NCI-H2227 (cell line): ENCODE measurements around the gene PURA.

Experiments
- DNase-seq: peaks from one replicate; lab custom pipeline; 2025; ENCODE audit not compliant: unreplicated experiment; lab: John Stamatoyannopoulos, UW

PURA gene

DNA sequence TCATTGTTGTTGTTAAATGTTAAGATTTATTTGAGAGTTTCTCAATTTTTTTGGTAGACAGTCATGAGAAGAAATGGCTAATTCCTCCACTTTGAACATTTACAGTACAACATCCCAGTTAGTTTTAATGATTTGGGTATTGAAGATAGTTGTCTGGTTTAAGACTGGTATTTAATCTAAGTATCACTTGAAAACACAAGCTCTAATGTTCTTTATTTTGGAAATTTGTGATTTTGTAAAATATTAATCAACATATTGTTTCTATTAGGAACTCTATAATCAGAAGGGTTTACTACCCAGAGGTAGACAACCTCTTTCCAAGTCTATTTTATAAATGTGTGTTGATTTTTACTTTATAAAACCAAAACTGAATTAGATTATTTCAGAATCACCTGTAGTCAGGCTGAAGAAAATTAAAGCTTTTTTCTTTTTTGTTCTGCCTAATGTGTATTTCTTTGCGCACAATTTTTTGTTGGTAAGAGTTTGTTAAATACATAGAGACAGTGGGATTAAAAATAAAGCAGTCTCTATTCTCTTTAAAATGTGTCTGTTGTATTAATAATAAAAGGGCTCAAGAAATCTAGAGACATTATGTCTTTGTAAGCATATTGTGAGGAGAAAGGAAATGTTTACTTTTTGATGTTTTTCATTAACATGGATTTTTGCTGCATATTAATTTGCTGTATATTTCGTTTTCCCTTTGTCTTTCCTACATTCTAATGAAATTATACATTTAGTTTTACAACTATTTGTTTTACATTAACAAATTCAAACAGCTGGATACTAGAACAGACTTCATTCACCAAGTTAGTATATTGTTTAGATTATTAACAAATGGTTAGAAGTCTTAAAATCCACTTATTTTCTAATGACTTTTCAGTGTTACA is 3.9 kb upstream of the PURA start:
- DNase-seq = no peak

DNA sequence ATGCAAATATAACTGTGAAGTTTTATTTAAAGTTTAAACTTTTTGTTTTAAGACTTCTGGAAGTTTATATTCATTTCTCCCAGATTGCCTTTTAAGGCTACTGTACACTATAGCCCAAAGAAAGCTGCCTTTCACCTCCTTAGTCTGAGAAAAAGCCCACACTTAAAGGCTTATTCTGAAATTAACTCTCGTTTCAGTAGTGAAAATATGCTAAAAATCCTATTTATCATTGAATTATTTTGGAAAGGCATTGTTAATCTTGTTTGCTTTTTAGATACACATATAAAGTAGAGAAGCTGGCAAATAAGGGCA is 3.3 kb upstream of the PURA start:
- no peak for DNase-seq

DNA sequence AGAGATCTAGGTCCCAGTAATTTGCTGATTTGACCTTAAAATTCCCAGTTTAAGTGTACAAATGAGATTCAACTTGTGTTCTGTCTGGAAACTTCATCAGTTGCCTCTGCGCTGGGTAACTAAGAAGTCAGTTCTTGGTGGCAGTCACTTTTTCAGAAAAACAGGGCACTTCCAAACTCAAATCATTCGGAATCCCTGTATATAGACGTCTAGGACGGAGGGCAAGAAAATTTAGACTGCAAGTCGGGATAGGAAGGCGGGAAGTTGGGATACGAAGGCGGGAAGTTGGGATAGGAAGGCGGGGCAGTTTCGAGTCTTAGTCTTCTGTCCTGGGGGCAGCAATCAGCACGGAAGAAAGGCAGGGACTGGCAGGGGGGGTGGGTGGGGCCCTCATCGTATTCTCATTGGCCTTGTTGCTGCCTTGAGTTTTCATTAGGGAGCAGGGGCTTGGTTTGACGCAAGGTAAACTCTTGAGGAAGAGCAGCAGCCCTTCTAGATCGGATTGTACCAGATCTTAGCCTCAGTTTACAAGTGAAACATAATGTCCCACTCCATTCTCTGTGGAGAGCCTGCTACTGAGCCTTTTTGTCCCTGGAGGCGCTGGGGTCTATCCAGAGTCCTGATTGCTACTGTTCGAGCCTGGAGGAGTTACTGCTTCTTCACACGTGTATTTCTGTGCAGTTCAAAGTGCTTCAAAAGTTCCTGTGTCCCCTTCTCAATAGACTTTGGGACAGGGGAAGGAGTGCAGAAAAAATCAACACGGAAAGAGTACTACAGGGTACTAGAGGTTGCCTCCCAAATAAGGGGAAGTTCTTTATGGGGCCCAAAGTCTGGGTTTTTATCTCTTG is 2.7 kb upstream of the PURA start:
- DNase-seq = no peak

DNA sequence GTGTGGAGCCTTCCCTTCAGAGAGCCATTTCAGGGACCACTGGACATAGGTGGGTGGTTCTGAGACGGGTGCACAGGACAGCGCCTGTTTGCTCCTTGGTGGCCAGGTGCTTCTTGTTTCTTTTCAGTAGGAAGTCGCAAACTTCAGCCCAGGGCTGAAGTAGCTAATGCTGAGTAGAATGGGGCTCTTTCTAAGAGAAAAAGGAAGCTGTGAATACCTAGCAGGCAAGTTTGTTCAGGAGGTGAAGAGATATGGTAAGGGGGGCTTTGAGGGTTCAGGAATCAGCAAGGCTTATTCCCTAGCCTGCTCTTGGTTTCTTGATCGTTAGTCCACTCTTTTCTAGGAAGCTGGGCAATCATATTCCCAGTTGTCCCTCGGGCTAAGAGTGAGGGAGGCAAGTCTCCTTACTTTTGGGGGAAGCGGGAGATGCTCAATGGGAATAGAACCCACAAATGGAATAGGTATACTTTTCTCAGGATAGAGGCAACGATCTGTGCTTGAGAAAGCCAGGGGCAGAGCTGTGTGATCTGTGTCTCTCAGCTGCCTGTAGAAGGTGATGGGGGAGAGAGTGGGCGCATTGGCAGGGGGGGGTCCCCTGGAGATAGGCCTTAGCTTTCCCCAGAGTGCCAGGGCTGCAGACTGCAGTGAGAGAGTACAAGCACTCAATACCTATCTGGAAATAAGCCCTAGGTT is 1.9 kb upstream of the PURA start:
- DNase-seq = no peak

DNA sequence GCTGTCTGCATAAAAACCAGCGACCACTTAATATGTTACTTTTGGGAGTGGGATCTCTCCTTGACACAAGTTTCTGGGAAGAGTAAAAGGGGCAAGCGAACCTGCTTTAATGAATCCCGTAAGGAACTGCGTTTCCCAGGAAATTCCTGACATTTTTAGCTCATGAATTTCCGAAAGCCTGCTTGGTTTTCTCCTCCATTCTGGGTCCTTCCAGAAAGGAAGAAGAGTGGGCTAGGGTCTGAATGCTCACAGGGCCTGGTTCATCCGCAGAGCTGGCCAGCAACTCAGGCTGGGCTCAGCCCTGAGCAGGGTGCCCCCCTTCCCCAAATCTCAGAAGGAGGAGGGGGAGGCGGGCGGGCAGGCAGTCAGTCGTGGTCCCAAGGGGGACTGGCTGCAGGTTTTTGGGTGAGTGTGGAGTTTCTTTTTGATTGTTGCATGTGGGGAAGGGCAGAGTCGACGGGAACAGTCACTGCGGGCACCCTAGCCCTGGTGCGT is 1.2 kb upstream of the PURA start:
- no peak for DNase-seq

DNA sequence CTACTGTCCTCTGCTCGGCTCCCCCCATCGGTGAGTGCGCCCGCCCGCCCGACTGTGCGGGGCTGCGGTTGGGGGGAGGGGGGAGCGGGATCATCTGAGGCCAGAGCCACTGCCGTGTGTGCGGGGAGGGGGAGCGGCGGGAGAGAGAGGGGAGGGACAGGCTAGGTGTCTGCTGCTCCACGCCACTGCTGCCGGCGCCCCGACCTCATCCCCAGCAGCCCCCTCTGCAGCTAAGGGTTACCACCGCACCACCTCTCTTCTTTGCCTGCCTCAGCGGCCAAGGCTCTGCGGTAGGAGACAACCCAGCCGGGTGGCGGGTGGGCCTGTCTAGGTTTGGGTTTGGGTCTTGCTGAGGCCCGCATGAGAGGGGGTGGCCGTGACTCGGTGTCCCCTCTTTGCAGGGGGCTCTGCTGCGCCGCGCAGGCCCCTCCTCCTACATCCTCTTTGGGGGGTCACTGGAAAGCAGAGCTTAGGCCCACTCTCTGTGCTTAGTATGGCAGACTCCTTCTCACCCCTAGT is 670 bp upstream of the PURA start:
- DNase-seq = peak; percentile 26

DNA sequence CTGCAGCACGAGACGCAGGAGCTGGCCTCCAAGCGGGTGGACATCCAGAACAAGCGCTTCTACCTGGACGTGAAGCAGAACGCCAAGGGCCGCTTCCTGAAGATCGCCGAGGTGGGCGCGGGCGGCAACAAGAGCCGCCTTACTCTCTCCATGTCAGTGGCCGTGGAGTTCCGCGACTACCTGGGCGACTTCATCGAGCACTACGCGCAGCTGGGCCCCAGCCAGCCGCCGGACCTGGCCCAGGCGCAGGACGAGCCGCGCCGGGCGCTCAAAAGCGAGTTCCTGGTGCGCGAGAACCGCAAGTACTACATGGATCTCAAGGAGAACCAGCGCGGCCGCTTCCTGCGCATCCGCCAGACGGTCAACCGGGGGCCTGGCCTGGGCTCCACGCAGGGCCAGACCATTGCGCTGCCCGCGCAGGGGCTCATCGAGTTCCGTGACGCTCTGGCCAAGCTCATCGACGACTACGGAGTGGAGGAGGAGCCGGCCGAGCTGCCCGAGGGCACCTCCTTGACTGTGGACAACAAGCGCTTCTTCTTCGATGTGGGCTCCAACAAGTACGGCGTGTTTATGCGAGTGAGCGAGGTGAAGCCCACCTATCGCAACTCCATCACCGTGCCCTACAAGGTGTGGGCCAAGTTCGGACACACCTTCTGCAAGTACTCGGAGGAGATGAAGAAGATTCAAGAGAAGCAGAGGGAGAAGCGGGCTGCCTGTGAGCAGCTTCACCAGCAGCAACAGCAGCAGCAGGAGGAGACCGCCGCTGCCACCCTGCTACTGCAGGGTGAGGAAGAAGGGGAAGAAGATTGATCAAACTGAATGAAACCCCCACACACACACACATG is 654 bp downstream of the PURA start:
- peak; percentile 48 for DNase-seq

DNA sequence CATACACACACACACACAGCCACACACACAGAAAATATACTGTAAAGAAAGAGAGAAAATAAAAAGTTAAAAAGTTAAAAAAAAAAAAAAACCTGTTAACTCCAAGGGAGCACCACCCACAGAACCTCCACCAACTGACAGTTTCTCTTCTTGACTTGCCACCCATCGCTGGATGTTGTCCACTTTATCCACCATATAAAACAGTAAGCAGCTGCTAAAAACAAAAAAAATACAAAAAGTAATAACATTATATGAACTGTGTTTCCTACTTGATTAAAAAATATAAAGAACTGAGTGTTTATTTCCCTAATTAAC is 1.2 kb downstream of the PURA start:
- DNase-seq = no peak

DNA sequence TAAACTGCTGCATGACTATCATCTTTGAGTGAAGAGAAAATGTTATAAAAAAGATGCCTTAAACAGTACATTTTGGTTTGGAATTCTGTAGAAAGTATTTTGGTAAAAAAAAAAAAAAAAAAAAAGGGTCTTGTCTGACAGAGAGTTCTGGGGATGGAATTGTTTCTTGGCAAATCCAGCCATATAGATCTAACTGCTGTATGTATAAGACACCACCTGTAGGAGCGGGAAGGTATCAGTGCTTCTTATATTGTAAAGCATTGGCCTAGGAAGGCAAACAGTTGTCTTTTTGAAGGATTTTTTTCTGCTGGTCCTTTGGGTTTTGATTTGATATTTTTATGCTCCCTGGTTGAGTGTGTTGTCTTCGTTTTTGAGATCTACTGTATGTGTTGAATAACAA is 2.8 kb downstream of the PURA start:
- peak; percentile 2 for DNase-seq

DNA sequence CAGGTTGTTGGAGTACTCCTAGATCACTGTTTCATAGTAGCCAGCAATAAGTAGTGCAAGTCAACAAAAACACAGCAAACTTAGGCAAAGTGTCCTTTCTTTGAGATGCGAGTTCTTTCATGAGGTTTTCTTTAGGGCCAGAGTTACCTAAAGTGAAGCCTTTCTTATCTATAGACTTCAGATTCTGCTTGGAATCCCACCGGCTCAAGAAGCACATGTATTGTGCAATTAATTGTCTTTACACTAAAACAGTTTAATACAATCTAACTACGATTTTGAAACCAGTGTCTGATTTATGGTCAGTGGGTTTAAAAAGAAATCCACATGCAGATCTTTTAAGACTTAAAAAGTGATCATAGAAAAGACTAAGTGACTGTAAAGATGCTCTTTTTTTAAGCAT is 3.6 kb downstream of the PURA start:
- no peak for DNase-seq

DNA sequence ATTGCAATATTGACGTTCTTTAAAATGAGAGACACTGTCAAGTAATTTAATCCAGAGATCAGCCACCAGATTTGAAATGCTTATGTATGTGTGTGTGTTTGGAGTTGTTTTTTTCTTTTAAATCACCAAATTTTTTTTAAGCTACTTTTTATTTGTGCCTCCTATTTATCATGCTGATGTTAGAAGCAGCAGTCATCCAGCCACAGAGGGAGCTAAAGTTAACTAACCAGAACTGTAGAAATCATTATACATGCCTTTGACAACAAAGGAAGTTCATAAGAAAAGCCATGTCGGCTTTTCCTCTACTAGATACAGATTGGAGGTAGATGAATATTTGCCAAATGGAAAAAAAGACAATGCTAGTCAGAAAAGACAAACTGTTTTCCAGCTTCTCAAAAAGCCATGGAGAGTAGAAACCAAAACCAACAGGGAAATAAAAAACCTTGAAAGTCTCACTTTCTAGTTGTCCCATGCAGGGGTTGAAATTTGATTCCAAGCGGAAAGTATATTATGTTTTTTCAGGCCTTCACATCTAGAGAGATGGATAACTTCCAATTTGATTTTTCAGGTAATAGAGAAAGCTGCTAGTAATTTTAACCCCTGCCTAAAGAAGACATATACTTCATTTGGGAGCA is 4.5 kb downstream of the PURA start:
- DNase-seq = no peak

DNA sequence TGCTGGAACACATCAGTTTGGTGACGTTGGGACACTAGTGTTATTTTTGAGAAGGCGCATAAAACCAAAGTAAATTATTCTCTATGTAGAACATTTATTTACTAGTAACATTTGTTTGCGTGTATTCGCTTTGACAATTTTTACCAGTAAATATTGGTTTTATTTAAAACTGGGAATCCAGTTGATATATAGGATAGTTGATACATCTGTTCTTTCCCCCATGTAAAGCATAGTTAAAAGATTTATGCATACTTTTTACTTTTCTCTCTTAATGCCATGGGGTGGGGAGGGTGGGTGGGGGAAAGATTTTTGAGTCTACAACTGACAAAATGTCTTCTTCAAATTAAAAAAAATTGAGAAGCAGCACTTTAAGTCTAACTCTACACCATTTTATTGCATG is 11.7 kb downstream of the PURA start, which contains the start of gene IGIP:
IGIP (plus strand) TSS at position 301 of the 400 bp plus-strand sequence. CDS start 2,540 bp downstream, outside the sequence.
- no peak for DNase-seq

DNA sequence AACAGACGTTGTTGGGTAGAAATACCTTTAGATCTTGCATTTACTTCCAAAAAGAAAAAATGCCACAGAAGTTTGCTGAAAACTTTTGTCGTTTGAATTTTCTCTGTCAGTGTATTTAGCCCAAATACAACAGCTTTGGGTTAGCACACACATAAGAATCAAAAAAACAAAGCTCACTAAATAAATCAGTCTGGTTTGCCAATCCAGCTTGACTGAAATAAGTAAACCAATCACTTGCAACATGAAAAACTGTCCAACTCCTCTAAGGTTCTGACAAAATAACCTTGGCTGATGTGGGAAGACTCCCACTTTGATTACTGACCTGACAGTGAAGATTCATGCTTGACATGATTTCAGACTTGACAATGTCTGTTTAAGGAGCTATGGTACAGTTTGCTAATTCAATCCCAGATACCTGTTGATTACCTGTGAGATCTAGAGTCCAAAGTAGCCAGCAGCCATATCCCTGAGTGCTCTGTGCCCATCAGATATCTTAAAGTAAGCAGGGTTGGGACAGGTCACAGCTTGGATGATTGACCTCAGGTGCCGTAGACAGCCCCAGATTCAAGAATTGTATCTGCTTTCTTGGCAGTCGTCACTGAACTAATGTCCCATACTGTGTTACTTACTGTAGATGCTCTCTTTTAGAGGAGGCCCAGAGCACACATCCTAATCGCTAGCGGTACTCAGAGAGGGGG is 12.6 kb downstream of the PURA start:
- DNase-seq = no peak

DNA sequence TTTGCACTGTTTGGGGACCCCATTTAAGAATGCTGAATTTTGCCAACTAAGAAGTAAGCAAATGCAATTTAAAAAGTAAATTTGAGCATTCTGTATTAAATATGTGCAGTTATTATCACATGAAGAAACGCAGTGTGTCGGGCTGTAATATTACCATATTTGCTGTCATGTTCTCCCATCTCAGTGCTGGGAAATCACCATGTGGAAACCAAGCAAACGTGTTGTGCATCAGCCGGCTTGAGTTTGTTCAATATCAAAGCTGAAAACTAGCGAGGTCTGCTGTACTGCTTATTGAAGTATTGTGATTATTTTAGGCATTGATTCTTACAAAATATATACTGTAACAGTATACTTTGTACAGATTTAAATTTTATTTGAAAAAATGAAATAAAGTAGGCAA is 14.5 kb downstream of the PURA start:
- DNase-seq = no peak

DNA sequence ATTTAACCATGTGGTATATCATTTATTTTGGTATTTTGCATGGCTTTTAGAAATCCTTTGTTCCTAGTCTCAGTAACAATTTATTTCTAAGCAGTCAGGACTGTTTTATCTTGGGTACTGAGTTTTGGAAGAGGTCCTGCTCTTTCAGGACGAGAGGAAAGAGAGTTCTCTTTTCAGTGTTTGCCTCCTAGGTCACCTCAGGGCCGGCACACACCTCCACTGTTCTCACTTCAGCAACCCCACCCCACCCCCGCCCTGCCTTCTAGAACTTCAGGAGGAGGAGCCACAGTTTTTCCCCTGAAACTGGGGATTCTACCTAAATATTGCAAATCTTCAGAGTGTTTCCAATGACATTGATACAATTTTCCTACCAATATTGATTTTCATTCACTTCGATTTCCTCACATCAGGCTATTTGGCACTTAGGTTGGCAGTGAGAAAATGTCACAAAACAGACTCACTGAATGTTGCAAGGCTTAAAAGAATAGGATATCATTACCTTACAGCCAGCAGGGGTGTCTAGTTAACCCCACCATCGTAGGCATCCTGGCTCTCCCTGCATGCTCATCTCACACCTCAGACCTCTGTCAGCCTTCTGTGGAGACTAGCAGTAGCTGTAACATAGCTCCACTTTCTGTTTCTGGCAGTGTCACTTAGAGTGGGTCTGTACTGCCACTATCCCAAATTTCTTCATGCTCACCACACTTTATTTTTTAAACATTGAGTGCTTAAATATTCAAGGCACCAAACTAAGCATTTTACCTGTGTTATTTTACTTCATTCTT is 17.2 kb downstream of the PURA start:
- DNase-seq = no peak

DNA sequence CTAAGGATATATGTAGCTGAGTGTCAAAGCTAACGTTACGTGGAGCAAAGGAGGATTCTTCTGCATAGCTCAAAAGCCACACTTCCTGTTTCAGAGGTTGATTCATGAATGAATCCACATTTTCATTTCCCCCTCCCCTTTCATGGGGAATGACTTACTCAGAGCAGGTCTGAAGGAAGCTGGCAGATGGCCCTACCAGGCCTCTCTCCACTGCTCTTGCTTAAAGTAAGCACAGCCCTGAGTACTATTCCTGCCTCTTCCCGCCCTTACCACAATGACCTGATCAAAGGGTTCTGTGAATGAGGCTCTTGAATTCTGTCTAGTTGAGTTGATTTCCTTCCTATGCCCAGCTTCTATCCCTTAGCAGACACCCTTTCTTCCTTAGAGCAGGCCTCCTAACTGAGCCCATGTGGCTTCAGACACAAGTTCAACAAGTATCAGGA is 18.1 kb downstream of the PURA start:
- no peak for DNase-seq

DNA sequence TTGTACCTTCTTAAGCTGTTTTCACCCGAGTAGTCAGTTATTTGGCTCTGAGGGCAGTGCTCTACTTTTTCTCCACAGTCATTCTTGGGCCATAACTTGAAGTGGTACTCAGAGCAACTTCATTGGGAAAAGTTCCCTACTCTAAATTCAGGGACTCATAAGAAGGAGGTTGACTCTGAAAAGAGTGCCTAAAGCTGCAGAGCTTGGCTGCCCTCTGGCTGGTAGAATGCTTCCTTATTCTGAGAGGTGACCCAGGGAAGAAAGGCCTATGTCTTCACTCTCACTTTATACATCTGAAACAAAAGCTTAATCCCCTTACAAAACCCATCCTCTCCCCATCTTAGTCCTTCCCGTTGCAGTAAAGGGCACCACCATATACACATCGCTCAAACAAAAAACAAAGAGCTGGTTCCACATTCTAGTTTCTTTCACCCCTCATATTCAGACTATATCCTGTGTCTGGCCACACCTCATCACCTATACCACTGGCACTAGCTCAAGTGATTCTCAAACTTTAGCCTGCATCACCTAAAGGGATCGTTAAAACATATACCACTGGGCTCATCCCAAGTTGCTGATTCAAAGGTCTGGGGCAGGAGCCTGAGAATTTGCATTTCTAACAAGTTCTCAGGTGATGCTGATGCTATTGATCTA is 19.7 kb downstream of the PURA start:
- no peak for DNase-seq

DNA sequence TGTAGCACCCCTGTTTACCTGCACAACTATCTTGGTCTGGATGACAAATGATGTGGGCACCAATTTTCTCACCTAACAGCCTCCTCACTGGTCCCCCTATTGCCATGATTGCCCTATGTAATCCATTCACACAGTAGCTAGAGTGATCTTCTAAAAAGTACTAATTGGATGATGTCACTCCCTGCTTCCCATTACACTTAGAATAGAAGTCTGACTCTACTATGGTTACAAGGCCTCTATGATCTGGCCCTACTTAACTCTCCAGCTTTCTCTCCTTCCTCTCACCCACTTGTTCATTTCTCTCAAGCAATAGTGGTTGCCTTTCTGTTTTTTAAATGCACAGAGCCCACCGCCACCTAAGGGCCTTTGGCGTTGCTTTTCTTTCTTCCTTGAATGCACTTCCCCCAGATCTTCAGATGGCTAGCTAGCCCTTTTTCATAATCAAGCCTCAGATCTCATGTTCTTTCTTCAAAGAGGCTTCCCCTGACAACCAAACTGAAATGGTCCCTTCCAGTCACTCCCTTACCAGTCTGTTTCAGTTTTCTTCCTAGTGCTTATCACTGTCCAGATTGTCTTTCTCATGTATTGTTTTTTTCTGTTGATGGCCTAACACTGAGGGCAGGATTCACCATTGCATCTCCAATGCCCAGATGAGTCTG is 20.5 kb downstream of the PURA start:
- DNase-seq = no peak
